B cell (primary cell): ENCODE measurements around the gene RHCG. TPM values are rescaled to one million over a fixed set of nuclear protein-coding genes. Genes with fewer than 3 reads are reported as not detected.

Experiments
- ATAC-seq: fragments of 200-7000 bp; cut with Tn5 transposase; one replicate; pipeline ENCODE4 v1.10.0; 2021; ENCODE audit warnings: low read depth, mild to moderate bottlenecking, moderate number of reproducible peaks, moderate library complexity
- CTCF ChIA-PET: fragments of 350-600 bp; sonication (Branson Sonifier 250); formaldehyde crosslinking; loops from one replicate; lab custom pipeline; 2021; ENCODE audit warnings: antibody characterized with exemption, inconsistent platforms; lab: Charles Lee
- POLR2A ChIA-PET: fragments of 350-600 bp; sonication (Branson Sonifier 250); formaldehyde crosslinking; loops from one replicate; lab custom pipeline; 2021; ENCODE audit warnings: antibody characterized with exemption; lab: Charles Lee
- DNase-seq: peaks from one replicate; pipeline ENCODE4 v3.0.0; 2013
- H2AFZ ChIP-seq: 2 replicates; pipeline ENCODE4 v1.6.1; 2012; ENCODE audit warnings: mild to moderate bottlenecking, low read depth, low read length; ENCODE audit not compliant: insufficient read depth, poor library complexity, severe bottlenecking
- H3K27ac ChIP-seq, 2 donors: 1 replicate in 1 of 2; 2 replicates in 1 of 2; pipeline ENCODE4 v1.5.1; 2012 to 2013; ENCODE audit warnings: low read length in 2 of 2, mild to moderate bottlenecking in 2 of 2, moderate library complexity in 1 of 2
- H3K27me3 ChIP-seq, 4 experiments: fragments of 200-600 bp in 1 of 4; sonication (generic) in 1 of 4; replicated peaks in 1 of 4; 1 replicate in 2 of 4; 2 replicates in 2 of 4; pipeline versions ENCODE4 v1.6.1 to v1.7.0; 2013 to 2016; ENCODE audit warnings: low read length in 3 of 4, mild to moderate bottlenecking in 2 of 4, mixed read lengths in 1 of 4, moderate library complexity in 1 of 4; ENCODE audit not compliant: insufficient read depth in 4 of 4, control insufficient read depth in 3 of 4; ENCODE audit errors: control extremely low read depth in 1 of 4
- H3K36me3 ChIP-seq, 2 experiments: replicated peaks in 1 of 2; 1 replicate in 1 of 2; 2 replicates in 1 of 2; pipeline versions ENCODE4 v1.6.1 to v1.7.1; 2013; ENCODE audit warnings: low read length in 1 of 2; ENCODE audit not compliant: insufficient read depth in 2 of 2, control insufficient read depth in 1 of 2; ENCODE audit errors: control extremely low read depth in 1 of 2, extremely low read depth in 1 of 2
- H3K4me1 ChIP-seq, 2 donors: fragments of 200-600 bp in 1 of 2; sonication (generic) in 1 of 2; 1 replicate in 1 of 2; 2 replicates in 1 of 2; pipeline versions ENCODE4 v1.5.1 to v1.6.1; 2013 to 2017; ENCODE audit warnings: low read length in 2 of 2; ENCODE audit not compliant: control insufficient read depth in 2 of 2, insufficient read depth in 2 of 2
- H3K4me2 ChIP-seq: replicated peaks from 2 replicates; pipeline ENCODE3; 2012; ENCODE audit warnings: mild to moderate bottlenecking, low read depth, low read length; ENCODE audit not compliant: poor library complexity, severe bottlenecking
- H3K4me3 ChIP-seq, 5 experiments: fragments of 200-600 bp in 1 of 5; sonication (generic) in 1 of 5; 1 replicate in 3 of 5; 2 replicates in 2 of 5; pipeline versions ENCODE4 v1.5.1 to v1.7.0; 2011 to 2016; ENCODE audit warnings: low read length in 4 of 5, mild to moderate bottlenecking in 4 of 5, low read depth in 2 of 5, control low read depth in 1 of 5, moderate library complexity in 1 of 5; ENCODE audit not compliant: insufficient read depth in 1 of 5; ENCODE audit errors: control extremely low read depth in 1 of 5, extremely low read depth in 1 of 5
- H3K79me2 ChIP-seq: fragments of 200-600 bp; sonication (generic); one replicate; pipeline ENCODE4 v1.6.0; 2016; ENCODE audit warnings: low read length; ENCODE audit not compliant: control insufficient read depth, insufficient read depth
- H3K9ac ChIP-seq: fragments of 200-600 bp; sonication (generic); 2 replicates; pipeline ENCODE4 v1.6.1; 2017; ENCODE audit warnings: mild to moderate bottlenecking, low read length, moderate library complexity
- H3K9me3 ChIP-seq, 3 donors: one replicate each; pipeline versions ENCODE4 v1.6.1 to v1.7.1; 2013; ENCODE audit warnings: low read length in 2 of 3; ENCODE audit not compliant: control insufficient read depth in 2 of 3, insufficient read depth in 1 of 3; ENCODE audit errors: control extremely low read depth in 1 of 3
- H4K20me1 ChIP-seq: 2 replicates; pipeline ENCODE4 v1.6.0; 2012; ENCODE audit warnings: mild to moderate bottlenecking, low read length; ENCODE audit not compliant: insufficient read depth, control insufficient read depth, poor library complexity, severe bottlenecking
- H3K27ac Mint-ChIP-seq: one replicate; pipeline ENCODE4 v1.8.0; 2021; ENCODE audit warnings: mixed read lengths
- H3K27me3 Mint-ChIP-seq: one replicate; pipeline ENCODE4 v1.8.0; 2021; ENCODE audit warnings: mixed read lengths
- H3K4me1 Mint-ChIP-seq: one replicate; pipeline ENCODE4 v1.8.0; 2021; ENCODE audit warnings: mixed read lengths
- H3K4me3 Mint-ChIP-seq: one replicate; pipeline ENCODE4 v1.8.0; 2021; ENCODE audit warnings: mixed read lengths
- H3K9me3 Mint-ChIP-seq: one replicate; pipeline ENCODE4 v1.8.0; 2022; ENCODE audit warnings: mixed read lengths; ENCODE audit not compliant: insufficient read depth
- EZH2 ChIP-seq: IDR thresholded peaks from 2 replicates; pipeline ENCODE4 v1.6.1; 2012; ENCODE audit warnings: borderline replicate concordance, low read depth, mild to moderate bottlenecking, moderate library complexity, low read length; ENCODE audit not compliant: insufficient read depth, poor library complexity, severe bottlenecking
- WGBS: methylation state at CpG from one replicate; pipeline ENCODE4 v1.1.5; 2013; ENCODE audit warnings: missing lambda C conversion rate; ENCODE audit not compliant: insufficient coverage; 5-methylcytosine and 5-hydroxymethylcytosine counted together
- intact Hi-C: fragments of 100-400 bp; cut with micrococcal nuclease; formaldehyde crosslinking; loops from one replicate; pipeline ENCODE4 v1.10.0; 2022
- polyA minus RNA-seq: library from RNA; depleted of rRNA, polyadenylated mRNA; stranded (reverse); fragments of >200 nt; gene quantifications from 2 replicates; pipeline ENCODE4 v1.2.3, GENCODE V29; 2012
- polyA plus RNA-seq: library from polyadenylated mRNA; depleted of rRNA; stranded (reverse); fragments of >200 nt; gene quantifications from 2 replicates; pipeline ENCODE4 v1.2.3, GENCODE V29; 2012
- total RNA-seq, 2 donors: library from RNA; stranded (reverse); fragments of 120-200 nt in 1 of 2; gene quantifications; 1 replicate in 1 of 2; 2 replicates in 1 of 2; pipeline versions ENCODE4 v1.2.3 to v1.2.4, GENCODE V29; 2013 to 2022
- TF ChIP-seq, protein P1 (sequence below): fragments of 200-600 bp; IDR thresholded peaks from one replicate; pipeline ENCODE4 v1.8.0; 2022; ENCODE audit warnings: antibody characterized with exemption, mild to moderate bottlenecking

The RHCG gene
- total RNA-seq (not detected in 2 replicates), polyA plus RNA-seq (not detected in 2 replicates), polyA minus RNA-seq (not detected in 2 replicates)
- total RNA-seq (2013) = not detected

DNA sequence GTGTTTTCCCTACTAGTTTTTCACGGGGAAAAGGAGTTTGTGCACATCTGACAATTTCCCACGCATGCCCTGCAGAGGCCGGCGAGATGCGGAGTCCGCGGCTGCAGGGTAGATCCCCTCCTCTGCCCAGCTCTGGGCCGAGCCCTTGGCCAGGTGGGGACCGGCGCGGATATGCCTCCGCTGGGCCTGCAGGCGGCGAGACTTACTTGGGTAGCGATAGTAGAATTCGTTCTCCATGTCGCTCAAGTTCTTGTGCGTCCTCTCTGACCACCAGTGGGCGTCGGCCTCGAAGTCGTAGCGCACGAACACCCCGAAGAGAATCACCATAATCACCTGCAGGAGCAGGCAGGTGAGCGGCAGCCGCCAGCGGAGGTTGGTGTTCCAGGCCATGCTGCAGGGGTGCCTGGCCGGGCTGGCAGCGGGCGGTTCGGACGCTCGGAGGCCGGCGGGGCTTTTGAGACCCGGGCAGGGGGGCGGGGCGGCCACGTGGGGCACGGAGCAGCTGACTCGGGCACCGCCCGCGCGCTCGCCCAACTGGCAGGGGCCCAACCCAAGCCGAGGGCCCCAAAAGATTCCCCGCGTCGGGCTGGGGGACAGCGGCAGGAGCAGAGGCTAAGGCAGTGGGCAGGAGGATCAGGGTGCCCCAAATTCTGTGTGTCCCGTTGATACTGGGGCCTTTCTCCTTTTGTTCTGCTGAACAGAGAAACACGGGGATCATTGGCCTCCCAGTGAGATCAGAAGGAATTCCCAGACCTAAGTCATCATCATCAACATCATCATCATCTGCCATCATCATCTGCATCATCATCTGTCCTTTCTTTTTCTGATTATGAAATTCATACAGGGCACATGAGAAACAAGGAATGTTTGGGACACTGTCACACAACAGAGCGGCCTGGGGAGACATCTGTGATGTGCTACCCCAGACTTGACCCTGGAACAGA is at the start of gene RHCG:
Gene RHCG, minus strand, starts transcription at position 429 of the 944 bp plus-strand sequence. Its CDS starts 39 bp downstream, at position 390.
- peak within 1 kb of the TSS in 3 of 5 experiments; percentile 30 to 41 (median 36) for H3K4me3 ChIP-seq
- no peaks in the 10 kb centered on the region for H3K36me3 ChIP-seq
- ATAC-seq = peak; percentile 31
- H3K27ac ChIP-seq = no peak within 1 kb of the TSS
- CTCF ChIA-PET = no interaction called here
- Mint-ChIP-seq H3K27me3 (peaks cover 54% of the 10 kb centered on the region), H3K4me1 (peaks cover 8% of the 10 kb centered on the region), H3K27ac (no peak within 1 kb of the TSS), H3K9me3 (no peaks in the 10 kb centered on the region), H3K4me3 (peak within 1 kb of the TSS; percentile 78)
- no peaks in the 10 kb centered on the region for H3K79me2 ChIP-seq
- H3K4me2 ChIP-seq = peak within 1 kb of the TSS; percentile 75
- H2AFZ ChIP-seq = peak within 1 kb of the TSS; percentile 74
- TF ChIP-seq EZH2 = no peak
- TF ChIP-seq, protein P1, sequence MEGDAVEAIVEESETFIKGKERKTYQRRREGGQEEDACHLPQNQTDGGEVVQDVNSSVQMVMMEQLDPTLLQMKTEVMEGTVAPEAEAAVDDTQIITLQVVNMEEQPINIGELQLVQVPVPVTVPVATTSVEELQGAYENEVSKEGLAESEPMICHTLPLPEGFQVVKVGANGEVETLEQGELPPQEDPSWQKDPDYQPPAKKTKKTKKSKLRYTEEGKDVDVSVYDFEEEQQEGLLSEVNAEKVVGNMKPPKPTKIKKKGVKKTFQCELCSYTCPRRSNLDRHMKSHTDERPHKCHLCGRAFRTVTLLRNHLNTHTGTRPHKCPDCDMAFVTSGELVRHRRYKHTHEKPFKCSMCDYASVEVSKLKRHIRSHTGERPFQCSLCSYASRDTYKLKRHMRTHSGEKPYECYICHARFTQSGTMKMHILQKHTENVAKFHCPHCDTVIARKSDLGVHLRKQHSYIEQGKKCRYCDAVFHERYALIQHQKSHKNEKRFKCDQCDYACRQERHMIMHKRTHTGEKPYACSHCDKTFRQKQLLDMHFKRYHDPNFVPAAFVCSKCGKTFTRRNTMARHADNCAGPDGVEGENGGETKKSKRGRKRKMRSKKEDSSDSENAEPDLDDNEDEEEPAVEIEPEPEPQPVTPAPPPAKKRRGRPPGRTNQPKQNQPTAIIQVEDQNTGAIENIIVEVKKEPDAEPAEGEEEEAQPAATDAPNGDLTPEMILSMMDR = peak; percentile 20
- H3K27me3 ChIP-seq = peaks cover 0 to 40% (median 27%) of the 10 kb centered on the region in 4 experiments
- WGBS = 8% methylated on average over 55 of the region's 55 CpGs
- peaks cover 10 to 17% of the 10 kb centered on the region in 2 donors for H3K4me1 ChIP-seq
- POLR2A ChIA-PET = no interaction called here
- peaks cover 0 to 18% (median 0%) of the 10 kb centered on the region in 3 donors for H3K9me3 ChIP-seq
- intact Hi-C loops = no loop called here
- H3K9ac ChIP-seq = peak within 1 kb of the TSS; percentile 51
- peak; percentile 40 for DNase-seq
- no peaks in the 10 kb centered on the region for H4K20me1 ChIP-seq

DNA sequence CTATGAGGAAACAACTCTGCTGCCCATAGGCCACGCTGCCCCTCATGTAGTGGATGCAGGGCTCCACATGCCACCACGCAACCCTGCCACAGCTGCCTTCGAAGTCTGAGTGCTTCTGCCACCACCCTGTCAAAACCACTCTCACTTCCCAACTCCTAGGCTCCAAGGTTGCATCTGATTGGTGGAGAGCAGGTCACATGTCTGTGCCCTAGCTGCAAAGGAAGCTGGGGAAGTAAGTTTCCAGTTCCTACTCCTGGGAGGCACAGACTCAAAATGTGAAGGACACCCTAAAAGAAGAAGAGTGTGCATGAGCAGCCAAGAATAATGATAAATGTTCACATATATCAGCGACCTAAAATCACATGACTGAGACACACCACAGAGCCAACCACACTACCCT is 47.0 kb upstream of the RHCG start:
- POLR2A ChIA-PET = no interaction called here
- Histone ChIP-seq H3K36me3 (no peaks in the 10 kb centered on the region), H3K4me3 (no peak overlapping the region), H3K79me2 (no peaks in the 10 kb centered on the region), H3K4me2 (no peak overlapping the region), H3K9ac (no peak overlapping the region), H3K27ac (no peak overlapping the region), H3K9me3 (peaks cover 0 to 23% (median under 1%) of the 10 kb centered on the region in 3 donors), H3K27me3 (peaks cover 0 to under 1% (median 0%) of the 10 kb centered on the region in 4 experiments), H3K4me1 (no peaks in the 10 kb centered on the region), H2AFZ (no peak overlapping the region), H4K20me1 (no peaks in the 10 kb centered on the region)
- Mint-ChIP-seq H3K4me1 (no peaks in the 10 kb centered on the region), H3K27ac (no peak overlapping the region), H3K9me3 (no peaks in the 10 kb centered on the region), H3K4me3 (no peak overlapping the region), H3K27me3 (peaks cover 42% of the 10 kb centered on the region)
- intact Hi-C loops = no loop called here
- TF ChIP-seq, protein P1 = no peak
- no peak for TF ChIP-seq EZH2
- CTCF ChIA-PET = no interaction called here
- no peak for ATAC-seq
- DNase-seq = no peak
- 89% methylated on average over 4 of the region's 4 CpGs for WGBS
